ENCODE measurements around the gene HMGB2. TPM values are rescaled to one million over a fixed set of nuclear protein-coding genes. Genes with fewer than 3 reads are reported as not detected.

The HMGB2 gene
- total RNA-seq, 1 donor from 2014 or later = 277 TPM

DNA sequence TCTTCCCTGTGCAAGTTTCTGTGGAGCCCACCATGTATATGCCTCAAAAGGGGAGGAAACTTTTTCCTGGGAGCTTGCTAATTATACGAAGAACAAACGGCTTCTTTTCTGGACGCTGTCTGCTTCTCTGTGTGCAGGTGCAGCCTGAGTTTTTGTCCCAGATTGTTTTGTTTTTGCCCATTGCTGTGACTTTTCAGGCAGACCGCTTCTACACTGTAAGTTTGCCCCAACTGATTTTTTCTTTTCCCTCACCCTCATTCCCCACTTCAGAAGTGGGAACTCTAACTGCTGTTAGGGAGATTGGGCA is 51.9 kb downstream of the HMGB2 start:
- TF ChIP-seq, protein P1, sequence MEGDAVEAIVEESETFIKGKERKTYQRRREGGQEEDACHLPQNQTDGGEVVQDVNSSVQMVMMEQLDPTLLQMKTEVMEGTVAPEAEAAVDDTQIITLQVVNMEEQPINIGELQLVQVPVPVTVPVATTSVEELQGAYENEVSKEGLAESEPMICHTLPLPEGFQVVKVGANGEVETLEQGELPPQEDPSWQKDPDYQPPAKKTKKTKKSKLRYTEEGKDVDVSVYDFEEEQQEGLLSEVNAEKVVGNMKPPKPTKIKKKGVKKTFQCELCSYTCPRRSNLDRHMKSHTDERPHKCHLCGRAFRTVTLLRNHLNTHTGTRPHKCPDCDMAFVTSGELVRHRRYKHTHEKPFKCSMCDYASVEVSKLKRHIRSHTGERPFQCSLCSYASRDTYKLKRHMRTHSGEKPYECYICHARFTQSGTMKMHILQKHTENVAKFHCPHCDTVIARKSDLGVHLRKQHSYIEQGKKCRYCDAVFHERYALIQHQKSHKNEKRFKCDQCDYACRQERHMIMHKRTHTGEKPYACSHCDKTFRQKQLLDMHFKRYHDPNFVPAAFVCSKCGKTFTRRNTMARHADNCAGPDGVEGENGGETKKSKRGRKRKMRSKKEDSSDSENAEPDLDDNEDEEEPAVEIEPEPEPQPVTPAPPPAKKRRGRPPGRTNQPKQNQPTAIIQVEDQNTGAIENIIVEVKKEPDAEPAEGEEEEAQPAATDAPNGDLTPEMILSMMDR (conservative IDR thresholded peaks at IDR 0.05; ENCODE audit: low read depth, low read length) = no peak
- H3K4me3 ChIP-seq (ENCODE audit: low read depth, low read length) = no peak overlapping the region
- DNase-seq (ENCODE audit: low read depth) = no peak

DNA sequence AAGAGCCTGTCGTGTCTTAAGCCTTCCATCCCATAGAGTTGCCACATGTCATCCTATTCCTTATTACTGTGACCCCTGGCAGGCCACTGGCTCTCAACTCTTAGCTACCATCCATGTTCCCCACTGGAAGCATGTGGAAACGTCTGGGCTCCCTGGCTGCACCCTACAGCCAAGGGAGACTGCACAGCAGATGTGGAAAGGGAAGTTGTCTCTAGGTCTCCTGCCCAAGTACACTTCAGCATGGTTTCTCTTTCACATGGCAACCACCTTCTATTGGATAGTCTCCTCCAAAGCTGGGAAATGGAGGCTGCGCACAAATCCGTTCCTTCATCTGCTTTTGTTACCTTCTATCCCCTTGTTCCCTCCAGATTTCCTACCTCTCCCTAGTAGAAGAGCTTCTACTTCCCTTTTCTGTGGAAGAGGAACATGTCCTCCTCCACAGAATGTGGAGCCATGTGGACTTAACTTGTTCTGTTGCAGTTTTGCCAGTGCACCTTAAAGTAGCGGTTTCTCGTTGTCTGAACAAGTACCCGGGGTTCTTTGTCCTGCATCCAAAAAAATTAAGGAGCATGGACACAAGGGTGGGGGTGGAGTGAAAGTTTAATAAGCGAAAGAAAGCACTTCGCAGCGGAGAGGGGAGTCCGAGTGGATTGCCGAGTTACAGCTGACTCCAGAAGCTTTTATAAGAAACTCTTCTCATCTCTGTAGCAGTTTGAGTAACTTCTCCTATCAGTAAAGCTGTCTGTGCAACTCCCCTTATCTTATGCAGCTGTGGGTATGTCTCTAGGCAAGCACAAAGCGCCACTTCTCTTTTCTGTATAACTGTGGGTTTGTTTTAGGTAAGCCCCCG is 52.5 kb downstream of the HMGB2 start:
- TF ChIP-seq, protein P1 (conservative IDR thresholded peaks at IDR 0.05; ENCODE audit: low read depth, low read length) = no peak
- no peak overlapping the region for H3K4me3 ChIP-seq (ENCODE audit: low read depth, low read length)
- DNase-seq (ENCODE audit: low read depth) = no peak

Other genes starting within 250 kb of the HMGB2 start
- gene GALNT7, start 165.5 kb downstream of the HMGB2 start, total RNA-seq = 31.1 and 36.6 TPM in 2 replicates
- gene SAP30, start 36.6 kb upstream of the HMGB2 start, total RNA-seq = 32.6 and 34.0 TPM in 2 replicates
- not detected in 2 replicates for gene SCRG1, start 64.8 kb upstream of the HMGB2 start, total RNA-seq
- gene HAND2, start 195.9 kb upstream of the HMGB2 start, total RNA-seq = not detected in 2 replicates

Data from epithelial cell of proximal tubule (primary cell).